ENCODE results near the gene PCBP3. TPM values are rescaled to one million over a fixed set of nuclear protein-coding genes. Genes with fewer than 3 reads are reported as not detected.

PCBP3 gene
- total RNA-seq, 1 donor from 2014 or later: 4.6 TPM

DNA sequence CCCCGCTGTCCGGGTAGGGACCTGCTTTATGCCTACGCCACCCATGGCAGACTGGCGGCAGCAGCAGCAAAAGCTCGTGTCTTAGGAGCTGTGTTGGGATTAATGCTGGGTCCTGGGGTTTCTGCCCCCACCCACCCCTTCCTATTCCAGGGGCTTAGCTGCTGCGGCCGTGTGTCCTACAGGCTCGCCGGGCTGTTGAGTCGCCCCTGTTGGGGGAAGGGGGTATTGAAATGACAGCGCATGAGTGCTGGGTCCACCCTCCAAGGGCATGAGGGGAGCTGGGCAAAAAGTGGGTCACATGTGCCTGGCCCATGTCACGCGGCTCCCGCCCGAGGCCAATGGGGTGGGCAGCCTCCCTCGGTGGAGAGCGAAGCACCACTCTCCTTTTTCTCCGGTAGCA lies 219.7 kb downstream of the PCBP3 start:
- TF ChIP-seq EZH2phosphoT487 (IDR thresholded peaks at IDR 0.05) (no peak), EZH2 (IDR thresholded peaks at IDR 0.05) (no peak)
- TF ChIP-seq, protein P1, sequence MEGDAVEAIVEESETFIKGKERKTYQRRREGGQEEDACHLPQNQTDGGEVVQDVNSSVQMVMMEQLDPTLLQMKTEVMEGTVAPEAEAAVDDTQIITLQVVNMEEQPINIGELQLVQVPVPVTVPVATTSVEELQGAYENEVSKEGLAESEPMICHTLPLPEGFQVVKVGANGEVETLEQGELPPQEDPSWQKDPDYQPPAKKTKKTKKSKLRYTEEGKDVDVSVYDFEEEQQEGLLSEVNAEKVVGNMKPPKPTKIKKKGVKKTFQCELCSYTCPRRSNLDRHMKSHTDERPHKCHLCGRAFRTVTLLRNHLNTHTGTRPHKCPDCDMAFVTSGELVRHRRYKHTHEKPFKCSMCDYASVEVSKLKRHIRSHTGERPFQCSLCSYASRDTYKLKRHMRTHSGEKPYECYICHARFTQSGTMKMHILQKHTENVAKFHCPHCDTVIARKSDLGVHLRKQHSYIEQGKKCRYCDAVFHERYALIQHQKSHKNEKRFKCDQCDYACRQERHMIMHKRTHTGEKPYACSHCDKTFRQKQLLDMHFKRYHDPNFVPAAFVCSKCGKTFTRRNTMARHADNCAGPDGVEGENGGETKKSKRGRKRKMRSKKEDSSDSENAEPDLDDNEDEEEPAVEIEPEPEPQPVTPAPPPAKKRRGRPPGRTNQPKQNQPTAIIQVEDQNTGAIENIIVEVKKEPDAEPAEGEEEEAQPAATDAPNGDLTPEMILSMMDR (IDR thresholded peaks at IDR 0.05): peak; percentile 15
- Histone ChIP-seq H3K79me2 (ENCODE audit: low read depth) (no peaks in the 10 kb centered on the region), H3K4me2 (no peak overlapping the region), H3K9me3 (ENCODE audit: low read depth) (no peaks in the 10 kb centered on the region), H2AFZ (replicated peaks) (no peak overlapping the region), H3K27me3 (no peaks in the 10 kb centered on the region), H3K4me3 (no peak overlapping the region), H3K4me1 (no peaks in the 10 kb centered on the region), H3F3A (ENCODE audit: low read depth) (no peaks in the 10 kb centered on the region), H3K36me3 (no peaks in the 10 kb centered on the region), H3K9ac (no peak overlapping the region), H3K27ac (no peak overlapping the region), H4K20me1 (ENCODE audit: low read depth) (no peaks in the 10 kb centered on the region)
- peaks cover 6% of the 10 kb centered on the region for H3K27me3 Mint-ChIP-seq (ENCODE audit: insufficient read depth, low read depth)
- H3K4me1 Mint-ChIP-seq: peaks cover 20% of the 10 kb centered on the region
- no peaks in the 10 kb centered on the region for H3K9me3 Mint-ChIP-seq
- no peak overlapping the region for H3K4me3 Mint-ChIP-seq
- H3K36me3 Mint-ChIP-seq: no peaks in the 10 kb centered on the region
- peak; percentile 21 for DNase-seq (ENCODE audit: low spot score)
- no peak overlapping the region for H3K27ac Mint-ChIP-seq

DNA sequence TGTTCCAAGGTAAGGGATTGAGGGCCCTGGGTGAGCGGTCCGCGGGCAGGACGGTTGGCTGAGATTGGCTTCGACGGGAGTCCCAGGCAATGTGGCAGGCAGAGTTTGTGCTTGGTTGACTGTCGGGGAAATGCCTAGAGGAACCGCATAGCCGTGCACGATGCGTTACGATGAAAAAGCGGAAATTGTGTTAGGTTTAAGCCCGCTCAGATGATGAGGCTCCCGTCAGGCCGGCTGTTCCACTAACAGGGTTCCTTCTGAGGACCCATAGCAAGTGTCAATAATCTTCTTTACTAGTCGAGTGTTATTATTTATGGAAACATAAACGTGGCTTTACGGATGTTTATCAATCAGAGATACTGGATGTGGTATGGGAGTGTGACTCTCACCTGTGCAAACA lies 220.2 kb downstream of the PCBP3 start:
- DNase-seq (ENCODE audit: low spot score): no peak
- TF ChIP-seq EZH2 (IDR thresholded peaks at IDR 0.05): no peak
- Mint-ChIP-seq H3K27ac (no peak overlapping the region), H3K27me3 (ENCODE audit: insufficient read depth, low read depth) (peaks cover 5% of the 10 kb centered on the region), H3K36me3 (no peaks in the 10 kb centered on the region), H3K4me3 (no peak overlapping the region), H3K9me3 (no peaks in the 10 kb centered on the region), H3K4me1 (peaks cover 20% of the 10 kb centered on the region)
- H3K4me3 ChIP-seq: no peak overlapping the region
- no peak overlapping the region for H3K4me2 ChIP-seq
- no peaks in the 10 kb centered on the region for H3K9me3 ChIP-seq (ENCODE audit: low read depth)
- no peaks in the 10 kb centered on the region for H3K36me3 ChIP-seq
- no peaks in the 10 kb centered on the region for H4K20me1 ChIP-seq (ENCODE audit: low read depth)
- H2AFZ ChIP-seq (replicated peaks): no peak overlapping the region
- no peak overlapping the region for H3K27ac ChIP-seq
- no peaks in the 10 kb centered on the region for H3F3A ChIP-seq (ENCODE audit: low read depth)
- H3K27me3 ChIP-seq: no peaks in the 10 kb centered on the region
- H3K9ac ChIP-seq: no peak overlapping the region
- H3K4me1 ChIP-seq: no peaks in the 10 kb centered on the region
- no peaks in the 10 kb centered on the region for H3K79me2 ChIP-seq (ENCODE audit: low read depth)

DNA sequence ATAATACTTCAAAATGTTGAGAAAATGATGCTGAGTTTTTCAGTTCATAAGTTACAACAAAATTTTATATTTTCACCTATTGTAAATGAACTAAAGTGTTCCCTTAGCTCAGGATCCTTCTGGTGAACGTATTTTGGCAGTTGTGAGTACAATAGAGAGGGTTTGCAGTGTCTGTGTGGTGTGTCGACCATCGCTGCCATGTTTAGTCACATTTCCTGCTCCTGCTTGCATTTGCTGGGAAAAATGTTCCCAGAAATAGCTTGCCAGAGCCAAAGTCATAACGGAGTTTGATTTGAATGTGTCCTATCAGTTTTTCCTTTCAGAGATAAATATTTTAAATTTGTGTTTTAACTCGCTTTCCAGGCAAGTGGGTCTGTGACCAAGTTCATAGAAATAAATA lies 220.9 kb downstream of the PCBP3 start:
- Mint-ChIP-seq H3K4me3 (no peak overlapping the region), H3K36me3 (no peaks in the 10 kb centered on the region), H3K4me1 (peaks cover 20% of the 10 kb centered on the region), H3K9me3 (no peaks in the 10 kb centered on the region), H3K27me3 (ENCODE audit: insufficient read depth, low read depth) (peaks cover 4% of the 10 kb centered on the region), H3K27ac (peak overlapping the region; percentile 57)
- no peak for TF ChIP-seq EZH2phosphoT487 (IDR thresholded peaks at IDR 0.05)
- TF ChIP-seq, protein P1 (IDR thresholded peaks at IDR 0.05): no peak
- TF ChIP-seq EZH2 (IDR thresholded peaks at IDR 0.05): no peak
- no peaks in the 10 kb centered on the region for H3K9me3 ChIP-seq (ENCODE audit: low read depth)
- H3K27ac ChIP-seq: no peak overlapping the region
- H3K4me2 ChIP-seq: no peak overlapping the region
- no peak for DNase-seq (ENCODE audit: low spot score)
- no peaks in the 10 kb centered on the region for H3K79me2 ChIP-seq (ENCODE audit: low read depth)
- H2AFZ ChIP-seq (replicated peaks): no peak overlapping the region
- H4K20me1 ChIP-seq (ENCODE audit: low read depth): no peaks in the 10 kb centered on the region
- no peak overlapping the region for H3K9ac ChIP-seq
- no peaks in the 10 kb centered on the region for H3K27me3 ChIP-seq
- H3K36me3 ChIP-seq: no peaks in the 10 kb centered on the region
- no peaks in the 10 kb centered on the region for H3K4me1 ChIP-seq
- no peak overlapping the region for H3K4me3 ChIP-seq
- no peaks in the 10 kb centered on the region for H3F3A ChIP-seq (ENCODE audit: low read depth)

DNA sequence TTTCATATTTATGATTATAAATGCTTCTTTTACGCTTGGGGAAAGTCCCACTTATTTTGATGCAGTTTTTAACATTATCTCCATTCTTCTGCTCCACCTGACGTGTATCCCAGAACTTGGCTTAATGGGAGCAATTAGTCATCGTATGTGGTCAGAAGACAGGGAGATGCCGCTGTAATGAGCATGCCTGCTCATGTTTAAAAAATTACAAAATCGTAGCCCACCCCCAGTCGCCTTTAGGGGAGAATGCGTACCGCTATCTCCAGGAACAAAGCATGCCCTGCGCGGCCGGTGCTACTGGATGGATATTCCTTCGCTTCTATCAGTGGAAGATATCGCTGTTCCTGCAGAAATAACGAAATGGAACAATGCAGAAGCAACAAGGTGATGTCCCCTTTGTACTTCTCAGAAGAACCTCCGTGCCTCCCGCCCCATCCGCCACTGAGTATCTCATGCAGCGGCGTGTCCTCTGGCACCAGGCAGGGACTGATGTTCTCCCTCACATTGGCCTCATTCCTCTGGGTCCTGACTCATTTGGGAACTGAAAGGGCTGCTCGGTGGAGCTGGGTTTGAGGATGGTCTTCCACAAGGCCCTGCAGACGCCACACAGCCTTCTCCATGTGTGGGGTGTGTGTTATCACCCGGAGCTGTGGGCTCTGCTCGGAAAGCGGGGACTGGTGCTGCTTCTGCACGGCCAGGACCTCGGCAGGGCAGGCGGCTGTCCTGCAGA lies 221.7 kb downstream of the PCBP3 start:
- Mint-ChIP-seq H3K4me3 (no peak overlapping the region), H3K9me3 (no peaks in the 10 kb centered on the region), H3K36me3 (no peaks in the 10 kb centered on the region), H3K27ac (no peak overlapping the region), H3K27me3 (ENCODE audit: insufficient read depth, low read depth) (peaks cover 2% of the 10 kb centered on the region), H3K4me1 (peaks cover 20% of the 10 kb centered on the region)
- no peaks in the 10 kb centered on the region for H3K79me2 ChIP-seq (ENCODE audit: low read depth)
- no peak overlapping the region for H2AFZ ChIP-seq (replicated peaks)
- no peaks in the 10 kb centered on the region for H3K27me3 ChIP-seq
- no peak overlapping the region for H3K4me3 ChIP-seq
- no peak overlapping the region for H3K9ac ChIP-seq
- H4K20me1 ChIP-seq (ENCODE audit: low read depth): no peaks in the 10 kb centered on the region
- H3K9me3 ChIP-seq (ENCODE audit: low read depth): no peaks in the 10 kb centered on the region
- no peaks in the 10 kb centered on the region for H3K36me3 ChIP-seq
- no peak for TF ChIP-seq EZH2phosphoT487 (IDR thresholded peaks at IDR 0.05)
- no peak for TF ChIP-seq EZH2 (IDR thresholded peaks at IDR 0.05)
- TF ChIP-seq, protein P1 (IDR thresholded peaks at IDR 0.05): no peak
- no peak overlapping the region for H3K27ac ChIP-seq
- DNase-seq (ENCODE audit: low spot score): no peak
- H3K4me2 ChIP-seq: no peak overlapping the region
- H3K4me1 ChIP-seq: no peaks in the 10 kb centered on the region
- H3F3A ChIP-seq (ENCODE audit: low read depth): no peaks in the 10 kb centered on the region
